ENCODE results near the gene OCA2. TPM values are rescaled to one million over a fixed set of nuclear protein-coding genes. Genes with fewer than 3 reads are reported as not detected.

Gene OCA2
- total RNA-seq, 1 donor from 2014 or later = 0.26 TPM

GRCh38 chr15:28026221-28026620 lies 72.9 kb downstream of the OCA2 start:
- no peak for TF ChIP-seq CTCF (IDR thresholded peaks at IDR 0.05; ENCODE audit: insufficient read depth, low read length, severe bottlenecking)
- H3K36me3 ChIP-seq (ENCODE audit: control insufficient read depth, insufficient read depth, low read length) = no peaks in the 10 kb centered on the region
- no peak overlapping the region for H3K4me3 ChIP-seq (ENCODE audit: low read depth, low read length)
- no peak for FAIRE-seq
- H3K27me3 ChIP-seq (ENCODE audit: control insufficient read depth, insufficient read depth, low read length) = no peaks in the 10 kb centered on the region
- no peak for DNase-seq (ENCODE audit: low read depth)

- no peak for FAIRE-seq
- no peak for DNase-seq (ENCODE audit: low read depth)
- H3K27me3 ChIP-seq (ENCODE audit: control insufficient read depth, insufficient read depth, low read length) = no peaks in the 10 kb centered on the region
- no peaks in the 10 kb centered on the region for H3K36me3 ChIP-seq (ENCODE audit: control insufficient read depth, insufficient read depth, low read length)
- TF ChIP-seq CTCF (IDR thresholded peaks at IDR 0.05; ENCODE audit: insufficient read depth, low read length, severe bottlenecking) = no peak
- no peak overlapping the region for H3K4me3 ChIP-seq (ENCODE audit: low read depth, low read length)
Measured at GRCh38 chr15:28025413-28025812, 73.7 kb downstream of the OCA2 start.

GRCh38 chr15:28024889-28025250 lies 74.2 kb downstream of the OCA2 start:
- H3K27me3 ChIP-seq (ENCODE audit: control insufficient read depth, insufficient read depth, low read length) = no peaks in the 10 kb centered on the region
- FAIRE-seq = peak; percentile 70
- TF ChIP-seq CTCF (IDR thresholded peaks at IDR 0.05; ENCODE audit: insufficient read depth, low read length, severe bottlenecking) = no peak
- DNase-seq (ENCODE audit: low read depth) = no peak
- H3K36me3 ChIP-seq (ENCODE audit: control insufficient read depth, insufficient read depth, low read length) = no peaks in the 10 kb centered on the region
- no peak overlapping the region for H3K4me3 ChIP-seq (ENCODE audit: low read depth, low read length)

- H3K27me3 ChIP-seq (ENCODE audit: control insufficient read depth, insufficient read depth, low read length) = no peaks in the 10 kb centered on the region
- no peaks in the 10 kb centered on the region for H3K36me3 ChIP-seq (ENCODE audit: control insufficient read depth, insufficient read depth, low read length)
- DNase-seq (ENCODE audit: low read depth) (no peak), FAIRE-seq (no peak)
- no peak overlapping the region for H3K4me3 ChIP-seq (ENCODE audit: low read depth, low read length)
- no peak for TF ChIP-seq CTCF (IDR thresholded peaks at IDR 0.05; ENCODE audit: insufficient read depth, low read length, severe bottlenecking)
Measured at GRCh38 chr15:28023933-28024888, 74.9 kb downstream of the OCA2 start.

- no peak for TF ChIP-seq CTCF (IDR thresholded peaks at IDR 0.05; ENCODE audit: insufficient read depth, low read length, severe bottlenecking)
- Histone ChIP-seq H3K4me3 (ENCODE audit: low read depth, low read length) (no peak overlapping the region), H3K27me3 (ENCODE audit: control insufficient read depth, insufficient read depth, low read length) (no peaks in the 10 kb centered on the region), H3K36me3 (ENCODE audit: control insufficient read depth, insufficient read depth, low read length) (no peaks in the 10 kb centered on the region)
- FAIRE-seq (no peak), DNase-seq (ENCODE audit: low read depth) (no peak)
Measured at GRCh38 chr15:28023422-28023821, 75.7 kb downstream of the OCA2 start.
